ENCODE data around the gene FIGNL1.

The FIGNL1 gene

DNA sequence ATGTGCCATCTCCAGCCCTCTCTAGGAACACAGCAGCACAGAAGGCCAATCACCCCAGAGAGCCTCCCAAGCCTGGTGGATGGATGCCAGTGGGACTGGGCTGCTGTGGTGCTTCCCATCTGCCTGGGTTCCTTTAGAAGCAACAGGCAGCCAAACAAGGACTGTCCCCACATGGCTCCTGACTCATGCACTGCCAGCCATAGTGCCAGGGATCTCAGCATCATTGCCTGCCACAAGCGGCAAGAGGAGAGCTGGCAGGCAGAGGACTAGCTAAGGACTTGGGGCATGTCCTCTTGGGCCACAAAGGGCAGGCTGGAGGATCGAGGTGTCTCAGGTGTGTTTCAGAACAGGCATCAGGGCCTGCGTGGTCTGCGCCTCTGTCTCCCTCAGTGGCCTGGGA lies 23.4 kb upstream of the FIGNL1 start:
- TF ChIP-seq, protein P1, sequence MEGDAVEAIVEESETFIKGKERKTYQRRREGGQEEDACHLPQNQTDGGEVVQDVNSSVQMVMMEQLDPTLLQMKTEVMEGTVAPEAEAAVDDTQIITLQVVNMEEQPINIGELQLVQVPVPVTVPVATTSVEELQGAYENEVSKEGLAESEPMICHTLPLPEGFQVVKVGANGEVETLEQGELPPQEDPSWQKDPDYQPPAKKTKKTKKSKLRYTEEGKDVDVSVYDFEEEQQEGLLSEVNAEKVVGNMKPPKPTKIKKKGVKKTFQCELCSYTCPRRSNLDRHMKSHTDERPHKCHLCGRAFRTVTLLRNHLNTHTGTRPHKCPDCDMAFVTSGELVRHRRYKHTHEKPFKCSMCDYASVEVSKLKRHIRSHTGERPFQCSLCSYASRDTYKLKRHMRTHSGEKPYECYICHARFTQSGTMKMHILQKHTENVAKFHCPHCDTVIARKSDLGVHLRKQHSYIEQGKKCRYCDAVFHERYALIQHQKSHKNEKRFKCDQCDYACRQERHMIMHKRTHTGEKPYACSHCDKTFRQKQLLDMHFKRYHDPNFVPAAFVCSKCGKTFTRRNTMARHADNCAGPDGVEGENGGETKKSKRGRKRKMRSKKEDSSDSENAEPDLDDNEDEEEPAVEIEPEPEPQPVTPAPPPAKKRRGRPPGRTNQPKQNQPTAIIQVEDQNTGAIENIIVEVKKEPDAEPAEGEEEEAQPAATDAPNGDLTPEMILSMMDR (IDR thresholded peaks at IDR 0.05; ENCODE audit: extremely low read depth, insufficient read depth, missing control alignments), result no peak
- DNase-seq (ENCODE audit: low spot score), result no peak
- in situ Hi-C loops (cut with MboI; ENCODE audit: low pct_unique_long_range_greater_than_20kb, low sequenced_read_pairs, unreplicated experiment), result loop anchor here (25.0 kb wide), 2 partner anchors 214 to 689 kb away; no protein-coding TSS in a partner anchor

DNA sequence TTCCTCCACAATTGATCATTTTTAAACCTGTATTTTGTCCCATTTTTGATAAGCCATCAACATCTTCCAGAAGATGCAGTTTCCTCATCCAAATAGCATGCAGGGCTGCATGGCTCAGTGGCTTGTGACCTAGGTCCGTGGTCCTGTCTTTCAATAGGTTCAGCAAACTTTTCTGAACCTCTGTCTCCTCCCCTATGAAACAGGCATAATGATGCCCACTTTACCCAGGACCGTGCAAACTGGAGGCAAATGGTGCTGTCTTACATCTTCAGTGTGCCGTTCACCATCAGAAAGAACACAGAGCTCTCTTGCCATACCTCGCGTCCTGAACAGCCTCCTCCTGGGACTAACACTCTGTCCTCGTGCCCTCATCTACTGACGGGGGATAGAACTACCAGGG lies 22.3 kb upstream of the FIGNL1 start:
- in situ Hi-C loops (cut with MboI; ENCODE audit: low pct_unique_long_range_greater_than_20kb, low sequenced_read_pairs, unreplicated experiment), result loop anchor here (25.0 kb wide), 2 partner anchors 215 to 690 kb away; no protein-coding TSS in a partner anchor
- DNase-seq (ENCODE audit: low spot score), result no peak
- TF ChIP-seq, protein P1 (IDR thresholded peaks at IDR 0.05; ENCODE audit: extremely low read depth, insufficient read depth, missing control alignments), result no peak

DNA sequence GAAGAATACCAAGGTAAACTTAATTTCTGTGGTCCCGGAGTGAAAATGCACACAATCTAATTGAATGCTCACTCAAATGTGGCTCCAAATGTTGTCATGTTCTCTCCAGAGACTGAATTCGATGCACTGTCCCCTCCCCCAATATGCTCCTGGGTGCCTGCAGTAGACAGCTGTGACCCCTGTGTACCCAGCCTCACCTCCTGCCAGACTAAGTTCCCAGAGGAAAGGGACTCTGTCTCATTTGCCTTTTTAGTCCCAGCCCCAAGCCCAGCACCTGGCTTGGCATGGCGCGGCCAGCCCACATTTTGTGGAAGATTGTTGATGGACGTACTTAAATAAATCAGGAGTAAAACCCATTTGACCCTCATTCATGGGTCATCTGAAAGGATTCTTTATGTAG lies 21.8 kb upstream of the FIGNL1 start:
- TF ChIP-seq, protein P1 (IDR thresholded peaks at IDR 0.05; ENCODE audit: extremely low read depth, insufficient read depth, missing control alignments), result no peak
- DNase-seq (ENCODE audit: low spot score), result no peak
- in situ Hi-C loops (cut with MboI; ENCODE audit: low pct_unique_long_range_greater_than_20kb, low sequenced_read_pairs, unreplicated experiment), result loop anchor here (25.0 kb wide), 2 partner anchors 215 to 690 kb away; no protein-coding TSS in a partner anchor

DNA sequence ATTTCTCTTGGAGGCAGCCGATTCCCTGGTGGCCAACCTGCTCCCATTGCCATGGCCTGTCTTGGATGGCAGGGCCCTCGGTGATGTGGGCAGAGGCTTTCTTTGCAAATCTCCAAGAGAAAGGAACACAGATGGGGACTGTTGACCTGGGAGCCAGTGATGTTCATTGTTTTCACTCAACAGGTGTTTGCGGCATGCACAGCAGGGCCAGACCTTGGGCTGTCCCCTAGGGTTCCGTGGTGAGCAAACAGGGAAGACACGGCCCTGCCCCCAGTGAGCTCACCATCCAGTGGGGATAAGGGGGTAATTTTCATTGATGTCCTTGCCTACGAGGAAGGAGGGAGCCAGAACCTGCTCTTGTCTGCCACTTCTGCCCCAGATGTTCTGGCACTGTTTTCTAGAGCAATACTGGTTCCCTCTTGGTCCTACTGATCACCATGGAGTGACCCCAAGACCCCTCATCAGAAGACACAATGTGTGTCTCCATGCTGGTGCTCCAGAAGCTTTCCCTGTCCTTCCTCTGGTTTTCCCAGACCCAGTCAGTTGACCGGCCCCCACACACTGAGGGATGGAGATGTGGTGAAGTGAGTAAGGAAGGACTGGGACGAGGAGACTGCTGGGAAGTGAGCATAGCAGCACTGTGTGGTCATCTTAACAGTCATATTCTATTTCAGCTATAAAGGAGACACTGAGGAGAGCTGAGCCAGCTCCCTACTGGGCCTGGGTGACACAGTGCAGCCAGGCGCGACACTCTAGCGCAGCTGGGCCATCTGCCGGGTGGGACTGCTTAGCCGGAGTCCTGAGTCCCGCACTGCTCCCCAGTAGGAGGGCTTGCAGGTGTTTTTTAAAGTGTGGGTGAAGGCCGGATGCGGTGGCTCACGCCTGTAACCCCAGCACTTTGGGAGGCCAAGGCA lies 20.4 kb upstream of the FIGNL1 start:
- in situ Hi-C loops (cut with MboI; ENCODE audit: low pct_unique_long_range_greater_than_20kb, low sequenced_read_pairs, unreplicated experiment), result loop anchor here (25.0 kb wide), 2 partner anchors 217 to 692 kb away; no protein-coding TSS in a partner anchor
- TF ChIP-seq, protein P1 (IDR thresholded peaks at IDR 0.05; ENCODE audit: extremely low read depth, insufficient read depth, missing control alignments), result no peak
- no peak for DNase-seq (ENCODE audit: low spot score)

DNA sequence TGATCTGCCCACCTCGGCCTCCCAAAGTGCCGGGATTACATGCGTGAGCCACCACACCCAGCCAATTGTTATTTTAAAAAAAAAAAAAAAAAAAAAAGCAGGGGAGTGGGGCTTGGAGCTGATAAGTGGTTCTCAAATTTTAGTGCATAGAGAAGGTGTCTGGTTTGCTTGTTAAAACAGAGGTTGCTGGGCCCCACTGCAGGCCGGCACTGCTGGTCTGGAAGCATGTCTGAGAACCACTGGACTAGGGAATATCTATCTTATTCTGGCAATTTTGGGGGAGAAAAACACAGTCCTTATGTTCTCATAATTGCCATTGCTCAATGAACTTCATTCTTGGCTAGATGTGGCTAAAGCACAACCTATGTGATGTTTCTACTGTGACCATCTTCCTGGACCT lies 19.0 kb upstream of the FIGNL1 start:
- no peak for DNase-seq (ENCODE audit: low spot score)
- in situ Hi-C loops (cut with MboI; ENCODE audit: low pct_unique_long_range_greater_than_20kb, low sequenced_read_pairs, unreplicated experiment), result loop anchor here (25.0 kb wide), 2 partner anchors 218 to 693 kb away; no protein-coding TSS in a partner anchor
- TF ChIP-seq, protein P1 (IDR thresholded peaks at IDR 0.05; ENCODE audit: extremely low read depth, insufficient read depth, missing control alignments), result no peak

DNA sequence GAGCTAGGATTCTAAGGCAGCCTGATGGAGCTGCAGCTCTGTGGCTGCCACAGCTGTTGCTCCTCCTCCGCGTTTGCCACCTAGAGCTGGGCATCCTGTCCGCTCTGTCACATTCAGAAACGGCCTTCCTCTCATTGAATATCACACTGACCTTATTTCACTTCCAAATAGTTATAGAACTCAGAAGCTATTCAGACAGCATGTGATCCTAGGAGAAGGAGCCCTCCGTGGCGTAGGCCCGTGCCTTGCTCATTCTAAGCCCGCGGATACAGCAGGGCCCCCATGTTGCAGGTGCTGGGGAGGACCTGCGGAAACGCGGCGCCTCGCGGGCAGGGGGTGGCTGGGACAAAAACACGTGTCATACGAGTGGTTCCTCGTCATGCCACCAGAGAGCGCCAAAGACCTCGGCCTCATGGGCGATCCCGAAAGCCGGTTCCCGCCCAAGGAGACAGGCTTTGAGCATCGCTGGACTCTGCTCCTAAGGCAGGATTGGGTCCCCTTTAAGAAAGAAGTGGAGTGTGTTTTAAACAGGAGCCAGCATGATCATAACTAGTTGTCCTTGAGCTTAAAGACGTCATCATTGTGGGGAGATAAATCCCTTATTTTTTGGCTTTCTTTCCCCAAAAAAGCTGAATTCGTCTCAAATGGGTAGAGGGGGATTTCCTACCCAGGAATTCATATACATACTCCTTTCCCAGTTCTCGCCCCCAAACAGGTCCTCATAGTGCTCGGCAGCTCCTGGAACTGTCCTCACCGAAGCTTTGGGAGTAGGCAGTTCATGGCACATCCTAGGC lies 17.9 kb upstream of the FIGNL1 start:
- TF ChIP-seq, protein P1 (IDR thresholded peaks at IDR 0.05; ENCODE audit: extremely low read depth, insufficient read depth, missing control alignments), result peak; percentile 82
- DNase-seq (ENCODE audit: low spot score), result peak; percentile 80
- in situ Hi-C loops (cut with MboI; ENCODE audit: low pct_unique_long_range_greater_than_20kb, low sequenced_read_pairs, unreplicated experiment), result loop anchor here (25.0 kb wide), 2 partner anchors 219 to 694 kb away; no protein-coding TSS in a partner anchor
